ENCODE measurements around the gene SNIP1. TPM values are rescaled to one million over a fixed set of nuclear protein-coding genes. Genes with fewer than 3 reads are reported as not detected.
"Not testable (repeated sequence)": the region's sequence is repeated elsewhere in the genome, so short reads cannot be mapped to it uniquely, and the experiment has no call there.

The SNIP1 gene
- total and polyA plus RNA-seq, 2 experiments from 2014 or later, result 7.0 to 11.4 TPM

GRCh38 chr1:37518929-37519328 is 35.2 kb downstream of the SNIP1 start:
- peak; percentile 12 for DNase-seq (ENCODE audit: low spot score)
- Mint-ChIP-seq H3K27me3 (ENCODE audit: insufficient read depth, low read depth, poor library complexity) (peaks cover 18% of the 10 kb centered on the region), H3K4me1 (peaks cover 15% of the 10 kb centered on the region)
- not testable (repeated sequence) for H3K4me2 ChIP-seq; H3K79me2 ChIP-seq (replicated peaks; ENCODE audit: insufficient read depth); H3K36me3 ChIP-seq (ENCODE audit: insufficient read depth); H3K4me3 ChIP-seq; H3K4me3 Mint-ChIP-seq; H4K20me1 ChIP-seq (replicated peaks; ENCODE audit: insufficient read depth); ATAC-seq; H3K36me3 Mint-ChIP-seq (ENCODE audit: low read depth); H3K27ac ChIP-seq (ENCODE audit: low read depth); H3K27ac Mint-ChIP-seq; H3K9me2 ChIP-seq (ENCODE audit: insufficient read depth); H3K9me3 Mint-ChIP-seq; H3K27me3 ChIP-seq (ENCODE audit: insufficient read depth)
- Histone ChIP-seq H3K4me1 (ENCODE audit: insufficient read depth) (peaks cover 14% of the 10 kb centered on the region), H2AFZ (peak overlapping the region; percentile 76), H3F3A (replicated peaks; ENCODE audit: low read depth) (peaks cover 14% of the 10 kb centered on the region; the same call in 1 of the 2 replicates)

- H3K27me3 Mint-ChIP-seq (ENCODE audit: insufficient read depth, low read depth, poor library complexity), result peaks cover 22% of the 10 kb centered on the region
- H3K27me3 ChIP-seq (ENCODE audit: insufficient read depth), result not testable (repeated sequence)
Observed at GRCh38 chr1:37518241-37518640, 35.9 kb downstream of the SNIP1 start.

GRCh38 chr1:37517569-37517968 is 36.5 kb downstream of the SNIP1 start:
- H3K4me3 ChIP-seq, result no peak overlapping the region
- H4K20me1 ChIP-seq (replicated peaks; ENCODE audit: insufficient read depth), result peaks cover 6% of the 10 kb centered on the region
- H3K79me2 ChIP-seq (replicated peaks; ENCODE audit: insufficient read depth), result peaks cover 14% of the 10 kb centered on the region
- H3K36me3 ChIP-seq (ENCODE audit: insufficient read depth), result no peaks in the 10 kb centered on the region
- peaks cover 14% of the 10 kb centered on the region; the same call in 1 of the 2 replicates for H3F3A ChIP-seq (replicated peaks; ENCODE audit: low read depth)
- H3K27ac ChIP-seq (ENCODE audit: low read depth), result no peak overlapping the region
- Mint-ChIP-seq H3K9me3 (no peaks in the 10 kb centered on the region), H3K36me3 (ENCODE audit: low read depth) (peaks cover 8% of the 10 kb centered on the region; the same call in 2 of the 3 replicates), H3K4me1 (peaks cover 18% of the 10 kb centered on the region), H3K27ac (no peak overlapping the region), H3K4me3 (no peak overlapping the region), H3K27me3 (ENCODE audit: insufficient read depth, low read depth, poor library complexity) (peaks cover 20% of the 10 kb centered on the region)
- H2AFZ ChIP-seq, result no peak overlapping the region; the same call in 1 of the 2 replicates
- H3K27me3 ChIP-seq (ENCODE audit: insufficient read depth), result no peaks in the 10 kb centered on the region
- DNase-seq (ENCODE audit: low spot score) (no peak), ATAC-seq (no peak)
- peaks cover 19% of the 10 kb centered on the region for H3K4me1 ChIP-seq (ENCODE audit: insufficient read depth)
- no peak overlapping the region for H3K4me2 ChIP-seq
- no peaks in the 10 kb centered on the region for H3K9me2 ChIP-seq (ENCODE audit: insufficient read depth)
- TF ChIP-seq EZH2phosphoT487 (IDR thresholded peaks at IDR 0.05; ENCODE audit: unreplicated experiment) (no peak), ZNF114 (CRISPR knock-in tag; IDR thresholded peaks at IDR 0.05) (no peak), ETS1 (IDR thresholded peaks at IDR 0.05) (no peak), ZNF331 (CRISPR knock-in tag; IDR thresholded peaks at IDR 0.05; ENCODE audit: low read depth) (no peak), EZH2 (IDR thresholded peaks at IDR 0.05; ENCODE audit: low read depth, unreplicated experiment) (no peak), REST (IDR thresholded peaks at IDR 0.05; ENCODE audit: unreplicated experiment) (no peak), NANOG (IDR thresholded peaks at IDR 0.05; ENCODE audit: borderline replicate concordance) (no peak), CTCF (conservative IDR thresholded peaks at IDR 0.05; ENCODE audit: low read depth in 2 of 2) (no peak), JUNB (IDR thresholded peaks at IDR 0.05; ENCODE audit: unreplicated experiment) (no peak)

More at GRCh38 chr1:37518241-37518640, 35.9 kb downstream of the SNIP1 start:
- H3K4me1 Mint-ChIP-seq, result peaks cover 17% of the 10 kb centered on the region
- H3K27ac Mint-ChIP-seq; H3K4me3 Mint-ChIP-seq; H3K36me3 ChIP-seq (ENCODE audit: insufficient read depth); H3K9me3 Mint-ChIP-seq; H3K27ac ChIP-seq (ENCODE audit: low read depth); H3K36me3 Mint-ChIP-seq (ENCODE audit: low read depth); H4K20me1 ChIP-seq (replicated peaks; ENCODE audit: insufficient read depth); H3K79me2 ChIP-seq (replicated peaks; ENCODE audit: insufficient read depth); H2AFZ ChIP-seq; H3K9me2 ChIP-seq (ENCODE audit: insufficient read depth); H3K4me2 ChIP-seq; H3K4me3 ChIP-seq; DNase-seq (ENCODE audit: low spot score); ATAC-seq: not testable (repeated sequence)
- H3F3A ChIP-seq (replicated peaks; ENCODE audit: low read depth), result peaks cover 14% of the 10 kb centered on the region; the same call in 1 of the 2 replicates
- peaks cover 18% of the 10 kb centered on the region for H3K4me1 ChIP-seq (ENCODE audit: insufficient read depth)

Measured in GM23338 (cell line).